Endothelial cell (in vitro differentiated cells): ENCODE data around the gene ANKRD33. TPM values are rescaled to one million over a fixed set of nuclear protein-coding genes. Genes with fewer than 3 reads are reported as not detected.

ENCODE experiments used
- DNase-seq: peaks from one replicate; pipeline ENCODE4 v3.0.0; 2021; ENCODE audit warnings: low spot score
- H3K27ac Mint-ChIP-seq: one replicate; pipeline ENCODE4 v1.8.0; 2021; ENCODE audit warnings: mixed read lengths, inconsistent platforms; ENCODE audit not compliant: unreplicated experiment
- H3K27me3 Mint-ChIP-seq: one replicate; pipeline ENCODE4 v1.8.0; 2021; ENCODE audit warnings: mild to moderate bottlenecking, moderate library complexity, mixed read lengths, inconsistent platforms; ENCODE audit not compliant: unreplicated experiment
- H3K36me3 Mint-ChIP-seq: one replicate; pipeline ENCODE4 v1.8.0; 2021; ENCODE audit warnings: mild to moderate bottlenecking, low read depth, mixed read lengths, inconsistent platforms; ENCODE audit not compliant: unreplicated experiment
- H3K4me1 Mint-ChIP-seq: one replicate; pipeline ENCODE4 v1.8.0; 2021; ENCODE audit warnings: mild to moderate bottlenecking, mixed read lengths, inconsistent platforms; ENCODE audit not compliant: unreplicated experiment
- H3K4me3 Mint-ChIP-seq: one replicate; pipeline ENCODE4 v1.8.0; 2021; ENCODE audit warnings: mild to moderate bottlenecking, mixed read lengths, inconsistent platforms; ENCODE audit not compliant: unreplicated experiment
- H3K9me3 Mint-ChIP-seq: one replicate; pipeline ENCODE4 v1.8.0; 2021; ENCODE audit warnings: mixed read lengths, inconsistent platforms; ENCODE audit not compliant: unreplicated experiment
- CTCF ChIP-seq: fragments of 200-600 bp; sonication (generic); IDR thresholded peaks from one replicate; pipeline ENCODE4 v1.5.0; 2021; ENCODE audit warnings: antibody characterized with exemption; ENCODE audit not compliant: unreplicated experiment
- total RNA-seq: library from RNA; stranded (reverse); fragmentation: NEBNext Ultra II Directional; extraction: Animal tissue kit (Norgen Biotek cat#: 25700); gene quantifications from one replicate; pipeline ENCODE4 v1.2.1, GENCODE V29; 2021; ENCODE audit not compliant: unreplicated experiment

The ANKRD33 gene
- total RNA-seq, 1 donor from 2014 or later = 0.31 TPM

- Mint-ChIP-seq H3K4me1 (peaks cover 27% of the 10 kb centered on the region), H3K27ac (no peak overlapping the region), H3K4me3 (peak overlapping the region; percentile 78), H3K9me3 (no peaks in the 10 kb centered on the region), H3K36me3 (peaks cover 1% of the 10 kb centered on the region), H3K27me3 (peaks cover 9% of the 10 kb centered on the region)
- DNase-seq = no peak
- no peak for TF ChIP-seq CTCF
Measured at GRCh38 chr12:51867796-51868428, 20.0 kb upstream of the ANKRD33 start.

DNA sequence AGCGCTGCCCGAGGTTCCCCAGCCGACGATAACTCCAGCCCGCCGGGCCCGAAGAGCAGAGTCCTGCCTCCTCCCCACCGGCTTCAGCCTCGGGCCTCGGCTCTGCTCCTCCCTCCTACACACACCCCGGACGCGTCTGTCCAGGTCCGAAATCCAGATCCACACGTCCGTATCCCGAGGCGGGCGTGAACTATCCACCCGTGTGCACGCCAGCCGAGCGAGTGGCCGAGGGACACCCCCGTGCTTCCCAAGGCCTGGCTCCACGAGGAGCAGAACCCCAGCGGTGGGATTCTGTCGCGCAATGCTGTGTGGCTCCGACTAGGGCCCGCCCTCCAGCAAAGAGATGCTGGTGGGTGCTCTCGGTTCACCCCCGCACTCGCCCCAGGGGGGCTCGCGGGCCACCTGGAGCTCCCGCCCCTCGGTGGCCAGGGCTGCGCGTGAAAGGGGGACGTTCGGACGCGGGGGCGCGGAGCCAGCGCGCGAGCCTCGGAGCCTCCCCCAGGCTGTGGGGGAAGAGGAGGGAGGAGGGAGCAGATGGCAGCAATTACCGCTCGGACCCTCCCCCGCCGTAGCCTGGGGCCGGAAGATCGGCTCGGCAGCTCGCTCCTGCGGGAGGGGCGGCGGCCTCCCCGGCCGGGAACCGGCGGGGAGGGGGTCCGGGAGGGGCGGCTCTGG lies 18.9 kb upstream of the ANKRD33 start:
- H3K4me1 Mint-ChIP-seq = peaks cover 20% of the 10 kb centered on the region
- peak overlapping the region; percentile 15 for H3K4me3 Mint-ChIP-seq
- H3K27me3 Mint-ChIP-seq = peaks cover 10% of the 10 kb centered on the region
- H3K9me3 Mint-ChIP-seq = no peaks in the 10 kb centered on the region
- H3K36me3 Mint-ChIP-seq = peaks cover 3% of the 10 kb centered on the region
- DNase-seq = no peak
- H3K27ac Mint-ChIP-seq = no peak overlapping the region
- TF ChIP-seq CTCF = no peak

GRCh38 chr12:51869496-51869865 lies 18.4 kb upstream of the ANKRD33 start:
- Mint-ChIP-seq H3K4me1 (peaks cover 20% of the 10 kb centered on the region), H3K27ac (no peak overlapping the region), H3K9me3 (no peaks in the 10 kb centered on the region), H3K4me3 (peak overlapping the region; percentile 67), H3K27me3 (peaks cover 12% of the 10 kb centered on the region), H3K36me3 (peaks cover 3% of the 10 kb centered on the region)
- no peak for DNase-seq
- TF ChIP-seq CTCF = no peak

DNA sequence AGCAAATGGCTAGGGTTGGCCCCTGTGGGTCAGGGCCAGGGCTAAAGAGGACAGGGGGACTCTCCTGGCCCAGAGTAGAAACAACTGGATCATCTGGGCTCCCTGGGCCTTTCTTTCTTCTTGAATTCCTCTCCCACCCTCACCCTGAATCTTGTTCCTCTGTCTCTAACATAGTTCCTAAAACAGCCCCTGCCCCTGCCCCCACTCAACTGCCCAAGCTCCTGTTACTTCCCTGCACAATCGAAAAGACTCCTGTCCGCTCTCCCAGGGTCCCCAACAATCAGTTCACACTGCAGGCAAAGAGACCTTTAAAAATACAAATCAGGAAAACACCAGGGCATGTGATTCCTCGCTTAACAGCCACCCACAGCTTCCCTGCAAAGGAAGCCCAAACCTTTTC lies 18.0 kb upstream of the ANKRD33 start:
- no peak for TF ChIP-seq CTCF
- Mint-ChIP-seq H3K9me3 (no peaks in the 10 kb centered on the region), H3K27me3 (peaks cover 12% of the 10 kb centered on the region), H3K4me3 (peak overlapping the region; percentile 76), H3K4me1 (peaks cover 20% of the 10 kb centered on the region), H3K27ac (no peak overlapping the region), H3K36me3 (peaks cover 3% of the 10 kb centered on the region)
- no peak for DNase-seq

- Mint-ChIP-seq H3K27ac (peak overlapping the region; percentile 2), H3K4me3 (peak overlapping the region; percentile 76), H3K27me3 (peaks cover 12% of the 10 kb centered on the region), H3K36me3 (peaks cover 3% of the 10 kb centered on the region), H3K4me1 (peaks cover 20% of the 10 kb centered on the region), H3K9me3 (no peaks in the 10 kb centered on the region)
- TF ChIP-seq CTCF = no peak
- DNase-seq = no peak
Measured at GRCh38 chr12:51870504-51870903, 17.4 kb upstream of the ANKRD33 start.
